Left lobe of liver (tissue), 2 donors: Measurements from ENCODE around the gene ACBD3. TPM values are rescaled to one million over a fixed set of nuclear protein-coding genes. Genes with fewer than 3 reads are reported as not detected.

Experiments
- ATAC-seq: fragments of 200-7000 bp; cut with Tn5 transposase; one replicate; pipeline ENCODE4 v1.9.1; 2020; ENCODE audit warnings: mild to moderate bottlenecking, moderate library complexity
- DNase-seq: peaks from one replicate; pipeline ENCODE4 v3.0.0-alpha.2; 2020; ENCODE audit warnings: low spot score
- total RNA-seq: library from RNA; stranded (reverse); gene quantifications from one replicate; pipeline ENCODE4 v1.2.1, GENCODE V29; 2021
- donor health status: DM: no; HTN: no; CAD: no; lungs with moderate emphysema.
- donor health status: DM: no; HTN: yes; CAD: no.

The ACBD3 gene
- total RNA-seq, 1 donor from 2014 or later = 12.8 TPM

DNA sequence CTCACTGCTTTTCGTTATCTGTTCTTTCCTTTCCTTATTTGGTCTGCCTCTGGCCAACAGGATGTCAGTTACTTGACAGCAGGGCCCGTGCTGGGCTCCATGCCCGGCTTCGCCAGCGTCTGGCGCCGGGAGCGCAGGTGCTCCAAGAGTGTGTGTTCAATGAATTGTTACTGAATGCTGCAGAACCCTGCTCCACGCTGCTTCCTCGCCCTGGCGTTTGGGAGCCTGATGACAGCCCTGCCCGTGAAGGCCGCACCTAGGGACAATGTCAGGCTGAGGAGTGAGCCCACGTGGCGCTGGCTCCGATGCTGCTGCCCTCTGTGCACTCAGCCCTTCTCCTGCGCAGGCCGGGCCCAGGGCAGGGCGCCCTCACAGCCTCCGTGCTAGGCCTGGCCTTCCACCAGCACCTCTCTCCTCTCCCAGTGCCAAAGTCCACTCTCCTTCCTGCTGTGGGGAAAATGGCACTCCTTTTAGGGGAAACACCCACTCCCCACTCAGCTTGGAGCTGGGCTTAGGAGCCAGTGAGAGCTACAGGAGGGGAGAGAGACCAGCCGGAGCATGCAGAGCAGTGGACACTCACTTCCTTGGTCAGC lies 51.4 kb downstream of the ACBD3 start:
- peak; percentile 94 for ATAC-seq

DNA sequence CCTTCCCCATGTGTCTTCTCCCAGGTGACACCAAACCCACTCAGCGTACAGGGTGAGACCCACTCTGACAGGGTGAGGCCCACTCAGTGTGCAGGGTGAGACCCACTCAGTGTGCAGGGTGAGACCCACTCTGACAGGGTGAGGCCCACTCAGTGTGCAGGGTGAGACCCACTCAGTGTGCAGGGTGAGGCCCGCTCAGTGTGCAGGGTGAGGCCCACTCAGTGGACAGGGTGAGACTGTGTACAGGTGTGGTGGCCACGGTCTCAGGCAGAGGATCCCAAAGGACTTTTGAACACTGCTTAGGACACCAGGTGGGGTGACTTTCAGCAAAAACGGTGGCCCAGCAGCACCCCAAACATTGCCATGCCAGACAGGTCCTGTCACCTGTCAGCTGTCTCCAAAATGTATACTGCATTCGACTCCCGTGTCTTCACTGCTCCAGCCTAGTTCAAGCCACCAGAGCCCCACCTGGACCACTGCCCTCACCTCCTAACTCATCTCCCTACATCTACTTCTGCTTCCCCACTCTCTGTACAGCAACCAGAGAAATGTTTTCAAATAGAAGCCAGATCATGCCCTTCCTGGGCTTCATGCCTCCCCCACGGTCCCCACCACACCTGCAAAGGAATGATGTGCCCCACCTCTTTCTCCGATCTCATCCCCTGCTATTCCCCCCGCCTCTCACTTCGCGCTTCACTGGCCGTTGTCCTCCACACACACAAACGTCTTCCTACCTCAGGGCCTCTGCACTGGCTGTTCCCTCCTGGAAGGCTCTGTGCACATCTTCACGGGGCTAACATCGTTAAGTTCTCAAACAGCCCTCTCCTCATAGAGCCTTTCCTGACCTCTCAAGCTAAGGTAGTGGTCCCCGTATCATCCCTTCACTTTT lies 52.1 kb downstream of the ACBD3 start:
- DNase-seq = peak; percentile 40
- no peak for ATAC-seq

More for the DNA sequence above, 51.4 kb downstream of the ACBD3 start:
- peak; percentile 77 for DNase-seq

DNA sequence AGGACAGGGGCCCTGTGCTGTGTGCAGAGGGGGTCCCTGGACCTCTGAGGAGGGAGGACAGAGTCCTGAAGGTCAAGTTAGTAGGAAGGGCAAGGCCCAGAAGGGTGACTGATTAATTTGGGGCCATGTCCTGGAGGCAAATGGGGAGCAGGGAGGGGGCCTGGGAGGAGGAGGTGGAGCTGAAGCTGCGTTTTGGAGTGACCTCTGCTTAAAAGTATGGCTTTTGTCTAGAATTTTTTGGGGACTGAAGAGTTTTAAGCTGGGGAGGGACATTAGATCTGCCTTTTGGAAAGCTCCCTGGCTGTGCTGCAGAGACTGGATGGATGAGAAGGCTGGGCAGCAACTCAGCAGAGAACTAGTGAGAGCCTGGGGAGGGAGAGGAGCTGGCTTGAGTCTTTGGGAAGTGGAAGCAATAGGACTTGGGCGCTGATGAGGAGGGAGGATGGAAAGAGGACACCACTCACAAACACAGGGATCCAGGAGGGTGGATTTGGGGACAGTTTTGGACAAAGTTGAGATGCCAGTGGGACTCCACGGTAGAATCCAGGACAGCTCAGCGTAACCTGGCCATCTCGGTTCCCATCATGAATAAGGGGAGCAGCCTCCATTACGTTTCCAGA lies 52.9 kb downstream of the ACBD3 start:
- no peak for ATAC-seq
- DNase-seq = peak; percentile 33

DNA sequence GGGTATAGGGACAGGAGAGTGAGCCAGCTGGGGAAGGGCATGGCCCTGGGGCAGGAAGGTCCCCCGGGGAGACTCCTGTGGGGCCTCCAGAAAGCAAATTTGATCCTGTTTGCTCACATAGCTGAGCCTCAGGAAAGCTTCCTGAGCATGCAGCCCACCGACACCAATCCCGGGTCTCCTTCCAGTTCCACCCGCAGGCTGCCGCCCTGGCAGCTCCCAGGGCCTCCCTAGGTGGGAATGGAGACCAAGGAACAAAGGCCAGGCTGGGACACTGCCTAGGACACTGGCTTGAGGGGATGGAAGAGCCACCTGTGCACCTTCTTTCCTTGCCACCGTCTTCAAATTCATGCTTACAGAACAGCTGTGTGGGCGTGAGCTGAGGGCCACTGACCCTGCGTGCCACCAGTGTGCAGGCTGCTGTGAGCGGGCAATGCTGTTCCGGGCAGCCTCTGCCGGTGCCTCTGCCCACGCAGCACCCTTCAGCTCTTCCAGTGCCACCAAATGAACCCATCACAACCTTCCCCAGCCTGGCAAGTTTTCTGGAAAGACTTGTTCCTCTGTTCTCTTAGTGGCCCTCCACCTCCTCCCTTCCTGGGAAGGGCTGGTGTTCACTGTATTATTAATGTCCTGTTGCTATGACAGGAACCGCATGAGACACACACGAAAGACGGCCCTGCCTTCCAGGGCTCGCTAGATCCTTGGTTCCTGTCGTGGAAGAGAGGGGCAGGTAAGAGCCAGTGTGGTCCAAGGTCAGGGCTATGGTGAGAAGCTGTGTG lies 53.6 kb downstream of the ACBD3 start:
- DNase-seq (peak; percentile 50), ATAC-seq (peak; percentile 47)

DNA sequence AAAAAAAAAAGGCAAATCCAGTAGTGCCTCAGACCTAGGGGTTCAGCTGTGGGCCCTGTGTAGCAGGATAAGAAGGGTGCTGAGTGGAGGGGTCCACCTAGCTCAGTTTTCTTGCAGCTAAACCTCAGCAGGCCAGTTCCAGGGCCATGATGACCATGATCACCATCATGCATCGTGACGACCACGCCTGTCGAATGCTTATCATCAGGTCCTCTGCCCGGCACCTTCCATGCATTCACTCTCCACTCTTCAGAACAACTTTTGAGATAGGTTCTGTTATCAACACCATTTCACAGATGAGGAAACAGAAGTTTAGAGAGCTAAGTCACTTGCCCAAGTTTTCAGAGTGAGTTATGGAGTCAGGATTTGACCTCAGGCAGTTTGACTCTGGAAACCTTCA lies 54.9 kb downstream of the ACBD3 start:
- peak; percentile 28 for DNase-seq
- no peak for ATAC-seq

DNA sequence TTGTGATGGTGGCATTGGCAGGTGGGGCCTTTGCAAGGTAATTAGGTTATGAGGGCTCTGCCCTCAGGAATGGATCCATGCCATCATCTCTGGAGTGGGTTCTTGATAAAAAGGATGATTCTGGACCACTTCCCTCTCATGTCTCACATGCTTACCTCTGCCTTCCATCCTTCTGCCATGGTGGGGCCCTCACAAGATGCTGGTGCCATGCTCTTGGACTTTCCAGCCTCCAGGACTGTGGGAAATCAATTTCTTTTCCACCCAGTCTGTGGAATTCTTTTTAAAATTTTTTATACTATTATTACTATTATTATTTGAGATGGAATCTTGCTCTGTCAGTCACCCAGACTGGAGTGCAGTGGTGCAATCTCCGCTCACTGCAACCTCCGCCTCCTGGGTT lies 57.3 kb downstream of the ACBD3 start:
- no peak for ATAC-seq
- no peak for DNase-seq

DNA sequence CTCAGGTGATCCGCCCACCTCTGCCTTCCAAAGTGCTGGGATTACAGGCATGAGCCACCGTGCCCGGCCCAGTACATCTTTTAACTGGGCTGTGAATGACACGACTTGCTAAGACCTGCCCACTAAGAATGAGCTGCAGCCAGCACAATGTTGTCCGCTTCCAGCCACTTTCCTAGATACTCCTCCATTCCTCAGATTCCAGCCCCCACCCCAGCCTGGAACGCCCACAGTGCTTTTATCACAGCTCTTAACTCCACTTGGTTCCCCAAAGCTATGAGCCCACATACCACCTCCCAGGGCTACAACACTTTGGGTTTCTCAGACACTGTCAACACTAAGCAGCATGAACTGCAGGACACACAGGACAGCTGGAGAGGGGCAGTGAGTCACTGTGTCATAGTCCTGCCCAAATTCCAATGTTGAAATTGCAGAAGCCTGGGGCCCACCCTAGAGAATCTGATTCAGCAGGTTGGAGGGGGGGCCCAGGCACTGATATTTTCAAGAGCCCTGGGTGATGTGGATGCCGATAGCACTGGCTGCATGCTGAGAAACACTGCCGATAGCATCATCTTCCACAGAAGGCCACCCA lies 58.0 kb downstream of the ACBD3 start:
- ATAC-seq = no peak
- DNase-seq = no peak

DNA sequence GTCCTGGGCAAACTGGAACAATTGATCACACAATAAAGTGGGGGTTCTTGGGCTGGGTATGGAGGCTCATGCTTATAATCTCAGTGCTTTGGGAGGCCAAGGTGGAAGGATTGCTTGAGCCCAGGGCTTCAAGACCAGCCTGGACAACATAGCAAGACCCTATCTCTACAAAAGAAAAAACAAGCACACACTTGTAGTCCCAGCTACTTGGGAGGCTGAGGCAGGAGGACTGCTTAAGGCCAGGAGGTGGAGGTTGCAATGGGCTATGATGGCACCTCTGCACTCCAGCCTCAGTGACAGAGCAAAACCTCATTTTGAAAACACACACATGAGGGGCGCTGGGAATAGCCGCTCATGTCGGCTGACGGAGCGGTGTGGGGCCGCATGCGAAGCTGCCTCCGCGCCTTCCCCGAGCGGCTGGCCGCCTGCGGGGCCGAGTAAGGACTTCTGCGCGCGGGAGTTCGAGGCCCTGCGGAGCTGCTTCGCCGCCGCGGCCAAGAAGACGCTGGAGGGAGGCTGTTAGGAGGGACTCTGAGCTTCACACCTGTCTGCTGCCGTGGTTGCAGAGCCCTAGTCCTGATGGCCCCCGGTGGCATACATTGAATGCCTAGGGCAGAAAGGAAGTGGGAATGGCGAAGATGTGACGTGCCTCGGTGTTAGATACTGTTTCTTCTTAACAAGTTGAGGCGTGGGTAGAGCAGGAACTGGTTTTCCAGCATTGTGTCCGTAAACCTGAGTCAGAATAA lies 59.5 kb downstream of the ACBD3 start:
- ATAC-seq (no peak), DNase-seq (no peak)

DNA sequence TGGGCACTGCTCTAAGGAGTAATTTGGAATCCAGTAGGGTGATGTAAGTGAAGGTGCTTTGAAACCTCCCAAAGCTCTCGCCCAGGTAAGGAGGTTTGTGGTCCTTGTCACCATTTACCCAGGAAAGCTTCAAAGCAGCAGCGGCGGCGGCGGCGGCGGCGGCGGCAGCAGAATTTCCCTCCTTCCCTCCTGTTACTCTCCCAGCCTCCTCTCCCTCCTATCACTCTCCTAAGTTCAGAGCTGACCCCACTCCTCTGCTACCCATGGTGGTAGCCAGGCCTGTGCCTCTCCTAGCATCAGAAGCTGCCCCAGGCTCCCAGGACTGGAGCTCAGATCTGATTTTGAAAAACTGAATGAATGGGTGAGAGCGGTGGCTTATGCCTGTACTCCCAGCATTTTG lies 60.7 kb downstream of the ACBD3 start:
- DNase-seq = no peak
- ATAC-seq = no peak

DNA sequence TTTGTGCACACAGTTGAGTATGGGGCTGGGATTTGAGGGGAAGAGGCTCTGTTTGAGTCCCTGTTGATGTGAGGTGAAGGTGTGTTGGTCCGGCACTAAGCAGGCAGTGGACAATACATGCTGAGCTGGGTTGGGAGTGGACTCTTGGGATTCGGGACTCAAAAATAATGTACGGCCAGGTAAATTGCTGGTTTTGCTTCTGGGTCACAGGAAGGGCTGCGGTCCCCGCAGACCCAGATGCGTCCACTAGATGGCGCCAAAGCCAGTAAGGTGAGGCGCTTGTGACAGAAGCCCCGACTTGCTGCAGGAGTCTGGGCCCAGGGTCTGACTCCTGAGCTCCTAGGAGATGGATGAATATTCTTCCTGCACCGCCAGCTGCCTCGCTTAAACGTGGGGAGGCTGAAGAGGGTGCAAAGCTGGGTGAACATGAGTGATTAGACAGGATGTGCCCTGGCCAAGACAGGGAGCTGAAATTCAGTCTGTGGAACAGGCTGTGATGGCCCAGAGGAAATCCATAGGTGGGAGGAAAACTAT lies 61.4 kb downstream of the ACBD3 start:
- peak; percentile 83 for DNase-seq
- peak; percentile 73 for ATAC-seq

DNA sequence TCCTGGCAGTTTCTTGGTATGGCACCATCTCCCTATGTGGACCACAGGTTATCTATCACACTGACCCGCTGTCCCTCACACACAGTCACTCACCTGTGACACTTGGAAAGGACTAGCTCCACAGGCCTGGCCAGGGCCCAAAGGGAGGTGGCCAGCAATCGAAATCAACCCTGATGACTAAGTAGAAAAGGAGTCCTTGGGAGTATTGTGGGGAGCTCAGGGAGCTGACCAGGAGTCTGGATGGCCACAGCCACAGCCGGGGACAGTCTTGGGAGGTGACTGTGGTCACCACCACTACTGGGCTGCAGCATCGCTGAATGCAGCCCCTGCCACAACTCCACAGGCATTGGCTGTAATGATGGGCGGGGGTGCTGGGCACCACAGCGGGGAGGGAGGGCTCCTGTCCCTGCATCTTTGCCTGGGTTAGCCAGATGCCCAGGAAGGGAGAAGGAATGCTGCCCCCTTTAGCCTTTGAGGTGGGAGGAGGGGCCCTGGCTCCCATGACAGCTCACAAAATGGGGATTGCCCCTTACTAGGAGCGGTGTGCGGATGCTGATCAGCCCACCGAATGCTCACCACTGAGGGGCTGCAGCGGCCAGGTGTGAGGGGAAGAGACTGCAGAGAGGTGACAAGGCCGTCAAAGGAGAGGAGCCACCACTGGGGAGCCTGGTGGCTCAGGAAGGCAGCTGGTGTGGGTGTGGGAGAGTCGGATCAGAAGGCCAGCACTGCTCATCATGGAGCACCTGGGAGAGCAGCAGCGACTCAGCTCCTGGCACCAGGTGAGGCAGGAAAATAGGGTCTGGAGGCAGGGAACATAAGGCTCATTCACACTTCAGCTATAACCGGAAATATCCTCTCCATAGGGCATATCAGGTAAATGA lies 62.7 kb downstream of the ACBD3 start:
- ATAC-seq (peak; percentile 13), DNase-seq (no peak)

DNA sequence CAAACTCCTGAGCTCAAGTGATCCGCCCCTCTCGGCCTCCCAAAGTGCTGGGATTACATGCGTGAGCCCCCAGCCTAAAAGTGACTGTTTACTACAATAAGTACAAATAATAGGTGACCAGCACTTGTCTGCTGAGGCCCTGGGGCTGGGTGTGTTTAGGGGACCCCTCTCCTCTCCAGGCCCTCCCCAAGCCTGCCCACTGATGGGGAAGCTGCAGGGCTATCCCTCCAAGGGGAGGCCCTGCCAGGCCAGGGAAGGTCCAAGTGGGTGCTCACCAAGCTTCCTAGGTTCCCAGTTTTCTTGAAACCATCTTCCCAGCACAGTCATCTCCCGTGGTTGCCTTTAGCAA lies 63.4 kb downstream of the ACBD3 start:
- DNase-seq (no peak), ATAC-seq (no peak)

DNA sequence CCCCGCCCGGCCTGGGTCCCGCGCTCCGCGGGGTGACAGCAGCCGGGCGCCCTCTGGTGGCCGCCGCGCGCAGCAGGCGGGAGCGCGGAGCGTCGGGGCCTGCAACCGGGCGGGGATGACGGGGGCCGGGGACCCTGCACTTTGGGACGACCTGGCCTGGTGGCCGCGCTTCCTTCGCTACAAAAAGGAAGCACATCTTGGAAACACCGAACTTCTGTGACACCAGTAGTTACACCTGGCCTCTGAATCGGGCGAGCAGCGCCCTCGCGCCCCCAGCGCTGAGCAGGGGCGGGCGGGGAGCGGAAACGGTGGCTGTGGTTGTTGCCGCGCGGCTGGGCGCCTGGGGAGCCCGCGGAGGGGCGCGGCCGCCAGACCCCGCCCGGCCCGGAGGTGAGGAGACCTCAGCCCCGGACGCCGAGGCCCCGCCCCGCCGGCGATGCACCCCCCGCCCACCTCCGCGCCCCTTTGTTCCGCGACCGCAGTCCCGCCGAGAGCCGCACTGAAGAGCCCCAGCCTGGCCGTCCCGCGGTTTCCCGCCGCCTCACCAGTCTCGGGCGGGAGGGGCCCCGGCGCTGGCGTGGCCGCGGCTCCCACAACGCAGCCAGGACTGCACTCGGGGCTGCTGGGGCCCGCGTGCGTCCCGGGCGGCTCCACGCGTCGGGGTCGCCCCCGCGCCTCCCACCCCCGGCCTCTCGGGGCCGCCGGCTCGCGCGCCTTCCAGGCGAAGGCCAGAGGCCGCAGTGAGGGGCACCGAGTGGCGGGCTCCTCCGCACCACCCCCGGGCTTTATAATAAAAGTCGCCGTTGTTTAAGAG lies 64.7 kb downstream of the ACBD3 start:
- ATAC-seq = peak; percentile 89
- peak; percentile 62 for DNase-seq

DNA sequence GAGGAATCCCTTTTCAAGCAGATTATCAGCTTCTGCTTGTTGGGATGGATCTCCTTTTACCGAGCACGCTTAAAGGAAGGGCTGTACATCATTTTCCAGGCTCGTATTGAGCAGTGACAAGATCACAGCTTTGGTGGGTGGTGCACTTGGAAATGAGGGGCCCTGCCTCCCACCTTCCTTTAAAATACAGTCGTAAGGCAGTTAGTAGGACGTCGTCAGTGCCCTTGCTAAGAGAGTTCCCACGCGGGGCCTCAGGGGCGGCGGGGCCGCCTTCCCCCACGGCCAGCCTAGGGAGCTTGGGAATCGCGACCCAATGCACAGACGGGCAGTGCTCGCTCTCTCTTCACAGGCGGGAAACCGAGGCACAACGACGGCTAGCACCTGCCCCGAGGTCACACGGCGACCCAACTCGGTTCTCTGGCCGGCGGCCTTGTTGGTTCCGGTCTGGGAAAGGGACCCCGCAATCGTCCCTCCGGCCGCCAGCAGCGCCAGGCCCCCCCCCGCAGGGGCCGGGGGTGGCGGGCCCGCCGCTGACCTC lies 65.4 kb downstream of the ACBD3 start:
- DNase-seq (no peak), ATAC-seq (no peak)

DNA sequence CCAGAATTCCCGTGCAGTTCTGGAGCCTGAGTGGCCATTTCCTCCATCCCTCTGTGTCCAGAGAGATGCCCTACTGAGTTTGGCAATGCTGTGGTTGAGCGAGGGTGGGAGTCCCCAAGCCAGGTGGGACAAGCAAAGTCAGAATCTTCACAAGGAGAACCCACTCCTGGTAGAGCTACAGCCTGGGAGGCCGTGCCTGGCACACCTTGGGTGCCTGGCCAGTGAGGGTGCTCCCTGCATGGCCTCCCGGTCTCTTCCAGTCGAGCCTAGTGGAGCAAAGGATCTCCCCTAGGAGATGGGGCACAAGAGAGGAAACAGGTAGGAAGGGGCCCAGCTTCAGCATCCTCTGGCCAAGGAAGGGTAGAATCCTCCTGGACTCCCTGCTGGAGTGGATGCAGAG lies 66.1 kb downstream of the ACBD3 start:
- DNase-seq = no peak
- ATAC-seq = no peak

DNA sequence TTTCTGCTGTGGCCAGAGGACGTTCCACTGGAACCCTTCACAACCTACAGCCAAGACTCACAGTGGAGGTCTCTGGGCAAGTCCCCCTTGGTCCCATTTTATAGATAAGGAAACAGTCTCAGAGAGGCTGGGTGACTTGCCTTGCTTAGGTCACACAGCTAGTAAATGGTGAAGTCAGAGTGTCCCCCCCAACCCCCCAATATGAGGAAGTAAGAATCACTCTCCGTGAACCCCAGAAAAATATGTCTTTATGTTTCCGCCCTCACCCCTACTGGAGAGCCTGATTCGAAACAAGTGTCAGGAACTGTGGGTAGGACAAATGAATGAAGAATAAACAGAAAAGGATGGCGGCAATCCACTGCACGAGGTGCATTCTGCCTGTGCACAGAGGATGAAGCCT lies 67.4 kb downstream of the ACBD3 start:
- DNase-seq = no peak
- ATAC-seq = no peak

DNA sequence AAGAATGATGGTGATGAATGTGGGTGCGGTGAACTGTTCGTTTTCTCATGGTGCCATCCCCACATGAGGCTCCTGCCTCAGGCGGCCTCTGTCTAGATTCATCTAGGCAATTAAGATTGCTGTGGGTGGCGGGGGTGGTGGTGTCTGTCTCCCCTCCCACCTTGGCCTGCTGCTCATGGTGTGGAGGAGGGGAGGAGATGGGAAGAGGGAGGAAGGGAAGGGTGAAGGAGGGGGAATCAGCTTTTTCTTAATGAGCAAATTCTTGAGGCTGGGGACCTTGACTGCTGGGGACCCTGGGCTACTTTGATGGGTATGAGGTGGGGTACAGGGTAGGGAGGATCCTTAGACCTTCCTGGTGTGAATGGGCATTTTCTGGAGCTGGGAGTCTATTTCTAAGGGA lies 68.2 kb downstream of the ACBD3 start:
- ATAC-seq (no peak), DNase-seq (no peak)

DNA sequence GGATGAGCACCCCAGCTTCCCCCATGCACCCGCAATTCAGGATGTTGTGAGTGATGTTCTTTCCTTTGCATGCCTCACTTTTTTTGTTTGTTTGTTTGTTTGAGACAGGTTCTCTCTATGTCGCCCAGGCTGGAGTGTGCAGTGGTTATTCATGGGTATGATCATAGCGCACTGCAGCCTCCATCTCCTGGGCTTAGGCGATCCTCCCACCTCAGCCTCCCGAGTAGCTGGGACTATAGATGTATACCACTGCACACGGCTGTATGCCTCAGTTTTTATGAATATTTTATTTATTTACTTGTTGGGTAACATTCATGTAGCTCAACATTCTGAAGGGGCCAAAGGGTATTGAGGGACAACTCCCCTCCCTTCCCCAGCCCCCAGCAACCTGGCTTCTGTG lies 69.2 kb downstream of the ACBD3 start:
- ATAC-seq (no peak), DNase-seq (no peak)
